ENCODE measurements around the gene ARMC8. TPM values are rescaled to one million over a fixed set of nuclear protein-coding genes. Genes with fewer than 3 reads are reported as not detected.
"Not testable (repeated sequence)": the region's sequence is repeated elsewhere in the genome, so short reads cannot be mapped to it uniquely, and the experiment has no call there.

Gene ARMC8
- 100 to 1,000 TPM in 1 of 2 donors, 10 to 100 TPM in 1; 82.7 to 189 TPM for total RNA-seq

DNA sequence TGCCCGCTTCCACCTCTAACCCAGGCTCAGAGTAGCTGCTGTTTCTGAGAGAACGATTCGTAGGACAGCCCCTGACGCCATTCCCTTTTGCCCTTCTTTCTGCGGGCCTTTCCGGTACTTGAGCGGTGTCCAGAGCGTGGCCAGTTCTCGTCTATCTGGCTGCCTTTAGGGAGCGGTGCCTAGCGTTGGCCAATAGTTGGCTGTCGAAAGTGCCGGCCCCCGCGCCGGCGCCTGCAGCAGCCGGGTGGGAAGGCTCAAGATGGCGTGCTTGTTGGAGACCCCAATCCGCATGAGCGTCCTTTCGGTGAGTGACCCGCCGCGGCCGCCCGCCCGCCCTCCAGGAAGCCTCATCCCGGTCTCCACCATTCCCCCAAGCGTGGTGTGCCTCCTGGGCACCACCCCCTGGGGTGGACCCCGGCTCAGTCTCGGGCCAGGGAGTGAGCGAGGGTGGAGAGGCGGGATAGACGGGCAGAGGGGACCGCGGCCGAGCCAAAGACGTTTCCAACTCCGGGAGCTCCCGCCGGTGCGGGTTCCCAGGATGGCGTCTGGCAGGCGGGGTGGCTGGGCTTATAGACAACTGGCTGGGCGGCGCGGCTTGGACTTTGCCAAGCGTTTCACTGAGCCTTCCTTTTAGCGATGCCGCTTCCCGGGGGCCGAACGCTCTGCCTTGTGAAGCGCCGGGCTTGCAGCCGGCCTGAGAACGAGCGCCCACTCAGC, at the start of gene ARMC8:
ARMC8 (plus strand) TSS at position 6 of the 717 bp plus-strand sequence; CDS start at position 260, 254 bp downstream.
- Histone ChIP-seq H3K36me3 (peaks cover 5% of the 10 kb centered on the region), H3K27me3 (replicated peaks; ENCODE audit: insufficient read depth) (no peaks in the 10 kb centered on the region), H3K4me1 (ENCODE audit: control insufficient read depth in 1 of 2, low read depth in 2 of 2) (peaks cover 26 to 39% of the 10 kb centered on the region in 2 donors), H3K9me3 (no peaks in the 10 kb centered on the region), H3K4me3 (peak within 1 kb of the TSS; percentile 79), H3K27ac (peak within 1 kb of the TSS; percentile 94 to 99)
- TF ChIP-seq, protein P1, sequence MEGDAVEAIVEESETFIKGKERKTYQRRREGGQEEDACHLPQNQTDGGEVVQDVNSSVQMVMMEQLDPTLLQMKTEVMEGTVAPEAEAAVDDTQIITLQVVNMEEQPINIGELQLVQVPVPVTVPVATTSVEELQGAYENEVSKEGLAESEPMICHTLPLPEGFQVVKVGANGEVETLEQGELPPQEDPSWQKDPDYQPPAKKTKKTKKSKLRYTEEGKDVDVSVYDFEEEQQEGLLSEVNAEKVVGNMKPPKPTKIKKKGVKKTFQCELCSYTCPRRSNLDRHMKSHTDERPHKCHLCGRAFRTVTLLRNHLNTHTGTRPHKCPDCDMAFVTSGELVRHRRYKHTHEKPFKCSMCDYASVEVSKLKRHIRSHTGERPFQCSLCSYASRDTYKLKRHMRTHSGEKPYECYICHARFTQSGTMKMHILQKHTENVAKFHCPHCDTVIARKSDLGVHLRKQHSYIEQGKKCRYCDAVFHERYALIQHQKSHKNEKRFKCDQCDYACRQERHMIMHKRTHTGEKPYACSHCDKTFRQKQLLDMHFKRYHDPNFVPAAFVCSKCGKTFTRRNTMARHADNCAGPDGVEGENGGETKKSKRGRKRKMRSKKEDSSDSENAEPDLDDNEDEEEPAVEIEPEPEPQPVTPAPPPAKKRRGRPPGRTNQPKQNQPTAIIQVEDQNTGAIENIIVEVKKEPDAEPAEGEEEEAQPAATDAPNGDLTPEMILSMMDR (IDR thresholded peaks at IDR 0.05) = no peak
- peak; percentile 71 for ATAC-seq (ENCODE audit: insufficient number of reproducible peaks, low FRiP score, low read depth)
- DNase-seq (ENCODE audit: low spot score) = no peak

DNA sequence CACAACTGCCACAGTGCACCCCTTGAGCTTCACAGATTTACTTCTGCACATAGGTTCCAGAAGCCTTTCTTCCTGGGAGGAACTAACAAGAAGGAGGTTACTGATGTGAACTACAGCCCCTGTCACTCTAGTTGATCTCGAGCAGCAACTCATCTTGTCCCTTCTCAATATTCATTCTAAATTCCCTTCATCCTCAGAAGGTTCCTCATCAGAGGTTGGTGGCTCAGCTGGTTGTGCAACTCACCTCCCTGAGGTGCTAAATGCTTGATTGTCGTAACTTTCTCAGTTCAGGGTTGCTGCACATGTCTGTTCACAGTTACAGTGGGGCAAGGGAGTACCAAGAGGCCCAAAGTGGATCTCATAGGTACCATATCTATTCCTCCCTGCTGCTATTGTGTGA, 49.2 kb upstream of the ARMC8 start:
- no peaks in the 10 kb centered on the region for H3K36me3 ChIP-seq
- TF ChIP-seq, protein P1 (IDR thresholded peaks at IDR 0.05) = no peak
- H3K4me3 ChIP-seq = no peak overlapping the region
- no peak overlapping the region for H3K27ac ChIP-seq
- peaks cover 0 to 3% of the 10 kb centered on the region in 2 donors for H3K4me1 ChIP-seq (ENCODE audit: control insufficient read depth in 1 of 2, low read depth in 2 of 2)
- no peaks in the 10 kb centered on the region for H3K9me3 ChIP-seq
- no peaks in the 10 kb centered on the region for H3K27me3 ChIP-seq (replicated peaks; ENCODE audit: insufficient read depth)
- no peak for ATAC-seq (ENCODE audit: insufficient number of reproducible peaks, low FRiP score, low read depth)
- DNase-seq (ENCODE audit: low spot score) = no peak

- peaks cover 0 to 3% of the 10 kb centered on the region in 2 donors for H3K4me1 ChIP-seq (ENCODE audit: control insufficient read depth in 1 of 2, low read depth in 2 of 2)
- no peak overlapping the region for H3K4me3 ChIP-seq
- H3K9me3 ChIP-seq = no peaks in the 10 kb centered on the region
- TF ChIP-seq, protein P1 (IDR thresholded peaks at IDR 0.05) = no peak
- H3K27ac ChIP-seq = no peak overlapping the region
- H3K27me3 ChIP-seq (replicated peaks; ENCODE audit: insufficient read depth) = no peaks in the 10 kb centered on the region
- ATAC-seq (ENCODE audit: insufficient number of reproducible peaks, low FRiP score, low read depth) = no peak
- no peaks in the 10 kb centered on the region for H3K36me3 ChIP-seq
- DNase-seq (ENCODE audit: low spot score) = no peak
Observed at GRCh38 chr3:138139691-138140090, 47.4 kb upstream of the ARMC8 start.

DNA sequence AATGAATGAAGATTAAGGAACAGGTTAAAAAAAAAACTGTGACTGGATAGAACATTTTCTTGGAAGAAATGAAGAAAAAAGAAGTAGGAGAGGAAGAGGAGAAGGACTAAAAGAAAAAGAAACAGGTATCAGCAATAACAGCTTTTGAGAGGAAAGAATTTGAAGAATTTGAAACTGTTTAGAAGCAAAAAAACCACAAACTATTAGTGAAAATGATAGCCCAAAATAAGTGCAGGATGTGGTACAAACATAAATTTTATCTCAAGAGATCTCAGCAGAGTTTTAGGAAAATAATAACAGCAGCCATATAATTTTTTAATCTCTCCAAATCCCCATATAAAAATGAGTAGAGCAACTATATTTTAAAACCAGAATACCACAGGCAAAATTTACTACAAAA, 46.2 kb upstream of the ARMC8 start:
- no peak overlapping the region for H3K4me3 ChIP-seq
- ATAC-seq (ENCODE audit: insufficient number of reproducible peaks, low FRiP score, low read depth) = no peak
- H3K27ac ChIP-seq = no peak overlapping the region
- TF ChIP-seq, protein P1 (IDR thresholded peaks at IDR 0.05) = no peak
- DNase-seq (ENCODE audit: low spot score) = no peak
- peaks cover 0 to 3% of the 10 kb centered on the region in 2 donors for H3K4me1 ChIP-seq (ENCODE audit: control insufficient read depth in 1 of 2, low read depth in 2 of 2)
- H3K36me3 ChIP-seq = no peaks in the 10 kb centered on the region
- H3K9me3 ChIP-seq = no peaks in the 10 kb centered on the region
- no peaks in the 10 kb centered on the region for H3K27me3 ChIP-seq (replicated peaks; ENCODE audit: insufficient read depth)

GRCh38 chr3:138142181-138142580, 44.9 kb upstream of the ARMC8 start:
- not testable (repeated sequence) for DNase-seq (ENCODE audit: low spot score); ATAC-seq (ENCODE audit: insufficient number of reproducible peaks, low FRiP score, low read depth); H3K36me3 ChIP-seq; H3K9me3 ChIP-seq; H3K27me3 ChIP-seq (replicated peaks; ENCODE audit: insufficient read depth); H3K4me1 ChIP-seq (ENCODE audit: control insufficient read depth in 1 of 2, low read depth in 2 of 2); H3K27ac ChIP-seq; H3K4me3 ChIP-seq

Measured in thoracic aorta (tissue), 2 donors.